ENCODE results near the gene CRELD2. TPM values are rescaled to one million over a fixed set of nuclear protein-coding genes. Genes with fewer than 3 reads are reported as not detected.
A peak's percentile ranks its signal among the peaks of the same experiment; 100 is the strongest.

The CRELD2 gene
- total and polyA plus RNA-seq, 2 of the 13 experiments (the other 11 are each of a cell fraction or from before 2014, with no cell fraction given) = 17.2 to 44.7 TPM

DNA sequence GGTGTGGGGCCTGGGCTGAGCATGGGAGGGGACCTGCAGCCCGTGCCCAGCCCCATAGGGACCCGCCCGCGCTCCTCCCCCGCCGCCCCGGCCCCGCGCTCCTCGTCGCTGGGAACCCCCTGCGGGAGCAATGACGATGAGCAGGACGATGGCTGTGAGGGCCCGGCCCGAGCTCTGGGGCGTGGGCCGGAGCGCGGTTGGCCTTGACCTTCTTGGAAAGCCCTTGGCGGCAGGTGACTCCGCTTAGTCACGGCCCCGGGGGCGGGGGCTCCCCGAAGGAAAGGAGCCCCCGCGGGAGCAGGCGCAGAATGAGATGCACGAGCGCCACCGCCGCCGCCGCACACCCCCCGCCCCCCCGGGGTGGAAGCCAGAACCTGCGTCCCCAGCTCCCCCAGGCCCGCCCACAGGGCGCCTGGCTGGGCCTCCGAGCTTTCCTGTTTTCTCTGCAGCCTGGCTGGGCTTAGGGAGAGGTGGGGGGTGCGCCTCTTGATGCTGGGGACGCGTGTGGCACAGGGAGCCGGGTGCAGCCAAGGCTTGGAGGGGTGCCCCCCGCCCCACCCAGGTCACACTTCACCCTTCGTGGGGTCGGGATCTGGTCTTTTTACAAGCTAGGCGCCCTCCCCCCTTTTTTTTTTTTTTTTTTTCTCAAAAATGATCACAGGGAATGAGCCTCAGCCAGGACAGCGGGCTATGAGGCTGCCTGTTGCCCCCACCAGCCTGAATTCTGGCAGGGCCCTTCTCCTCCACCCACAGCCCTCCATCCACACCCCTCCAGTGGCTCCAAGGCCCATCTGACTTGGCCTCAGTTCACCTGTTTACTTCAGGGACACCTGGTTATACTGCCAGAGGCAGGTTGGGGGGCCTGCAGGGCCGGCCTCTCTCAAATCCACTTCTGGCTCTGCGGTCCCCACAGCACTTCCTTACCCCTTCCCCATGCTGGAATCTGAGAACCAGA is 17.9 kb downstream of the CRELD2 start (continued):
- TF ChIP-seq, protein P1, sequence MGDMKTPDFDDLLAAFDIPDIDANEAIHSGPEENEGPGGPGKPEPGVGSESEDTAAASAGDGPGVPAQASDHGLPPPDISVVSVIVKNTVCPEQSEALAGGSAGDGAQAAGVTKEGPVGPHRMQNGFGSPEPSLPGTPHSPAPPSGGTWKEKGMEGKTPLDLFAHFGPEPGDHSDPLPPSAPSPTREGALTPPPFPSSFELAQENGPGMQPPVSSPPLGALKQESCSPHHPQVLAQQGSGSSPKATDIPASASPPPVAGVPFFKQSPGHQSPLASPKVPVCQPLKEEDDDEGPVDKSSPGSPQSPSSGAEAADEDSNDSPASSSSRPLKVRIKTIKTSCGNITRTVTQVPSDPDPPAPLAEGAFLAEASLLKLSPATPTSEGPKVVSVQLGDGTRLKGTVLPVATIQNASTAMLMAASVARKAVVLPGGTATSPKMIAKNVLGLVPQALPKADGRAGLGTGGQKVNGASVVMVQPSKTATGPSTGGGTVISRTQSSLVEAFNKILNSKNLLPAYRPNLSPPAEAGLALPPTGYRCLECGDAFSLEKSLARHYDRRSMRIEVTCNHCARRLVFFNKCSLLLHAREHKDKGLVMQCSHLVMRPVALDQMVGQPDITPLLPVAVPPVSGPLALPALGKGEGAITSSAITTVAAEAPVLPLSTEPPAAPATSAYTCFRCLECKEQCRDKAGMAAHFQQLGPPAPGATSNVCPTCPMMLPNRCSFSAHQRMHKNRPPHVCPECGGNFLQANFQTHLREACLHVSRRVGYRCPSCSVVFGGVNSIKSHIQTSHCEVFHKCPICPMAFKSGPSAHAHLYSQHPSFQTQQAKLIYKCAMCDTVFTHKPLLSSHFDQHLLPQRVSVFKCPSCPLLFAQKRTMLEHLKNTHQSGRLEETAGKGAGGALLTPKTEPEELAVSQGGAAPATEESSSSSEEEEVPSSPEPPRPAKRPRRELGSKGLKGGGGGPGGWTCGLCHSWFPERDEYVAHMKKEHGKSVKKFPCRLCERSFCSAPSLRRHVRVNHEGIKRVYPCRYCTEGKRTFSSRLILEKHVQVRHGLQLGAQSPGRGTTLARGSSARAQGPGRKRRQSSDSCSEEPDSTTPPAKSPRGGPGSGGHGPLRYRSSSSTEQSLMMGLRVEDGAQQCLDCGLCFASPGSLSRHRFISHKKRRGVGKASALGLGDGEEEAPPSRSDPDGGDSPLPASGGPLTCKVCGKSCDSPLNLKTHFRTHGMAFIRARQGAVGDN (CRISPR knock-in tag; IDR thresholded peaks at IDR 0.05) = peak; percentile 76
- TF ChIP-seq PHF5A (CRISPR knock-in tag; IDR thresholded peaks at IDR 0.05; ENCODE audit: low read depth, unreplicated experiment) (no peak), KDM1A (CRISPR knock-in tag; IDR thresholded peaks at IDR 0.05) (no peak), SALL1 (CRISPR knock-in tag; IDR thresholded peaks at IDR 0.05) (peak; percentile 68), YEATS2 (CRISPR knock-in tag; IDR thresholded peaks at IDR 0.05; ENCODE audit: borderline replicate concordance) (peak; percentile 18; the same call in 1 of the 2 replicates), CBX5 (CRISPR knock-in tag; IDR thresholded peaks at IDR 0.05; ENCODE audit: borderline replicate concordance) (peak; percentile 77; the same call in 1 of the 2 replicates), ZNF660 (CRISPR knock-in tag; IDR thresholded peaks at IDR 0.05; ENCODE audit: borderline replicate concordance, low read depth) (no peak), ZSCAN9 (CRISPR knock-in tag; IDR thresholded peaks at IDR 0.05; ENCODE audit: borderline replicate concordance) (0 out of 2 replicates have a peak, but pooled peaks have one; percentile 51), MBNL3 (CRISPR knock-in tag; conservative IDR thresholded peaks at IDR 0.05) (no peak), ZFX (CRISPR knock-in tag; IDR thresholded peaks at IDR 0.05; ENCODE audit: low read depth) (peak; percentile 55), NR2F2 (IDR thresholded peaks at IDR 0.05; ENCODE audit: borderline replicate concordance, low read depth) (peak; percentile 58; the same call in 1 of the 2 replicates), ZNF614 (CRISPR knock-in tag; IDR thresholded peaks at IDR 0.05; ENCODE audit: borderline replicate concordance) (peak; percentile 60; the same call in 1 of the 2 replicates), ASH2L (IDR thresholded peaks at IDR 0.05; ENCODE audit: insufficient read length, low read depth, low read length) (no peak), ZNF883 (CRISPR knock-in tag; IDR thresholded peaks at IDR 0.05; ENCODE audit: not compliant biosample characterization) (no peak), BORCS8-MEF2B (CRISPR knock-in tag; IDR thresholded peaks at IDR 0.05) (no peak), NR2F1 (CRISPR knock-in tag; IDR thresholded peaks at IDR 0.05) (peak; percentile 89 to 92)
- TF ChIP-seq, protein P2, sequence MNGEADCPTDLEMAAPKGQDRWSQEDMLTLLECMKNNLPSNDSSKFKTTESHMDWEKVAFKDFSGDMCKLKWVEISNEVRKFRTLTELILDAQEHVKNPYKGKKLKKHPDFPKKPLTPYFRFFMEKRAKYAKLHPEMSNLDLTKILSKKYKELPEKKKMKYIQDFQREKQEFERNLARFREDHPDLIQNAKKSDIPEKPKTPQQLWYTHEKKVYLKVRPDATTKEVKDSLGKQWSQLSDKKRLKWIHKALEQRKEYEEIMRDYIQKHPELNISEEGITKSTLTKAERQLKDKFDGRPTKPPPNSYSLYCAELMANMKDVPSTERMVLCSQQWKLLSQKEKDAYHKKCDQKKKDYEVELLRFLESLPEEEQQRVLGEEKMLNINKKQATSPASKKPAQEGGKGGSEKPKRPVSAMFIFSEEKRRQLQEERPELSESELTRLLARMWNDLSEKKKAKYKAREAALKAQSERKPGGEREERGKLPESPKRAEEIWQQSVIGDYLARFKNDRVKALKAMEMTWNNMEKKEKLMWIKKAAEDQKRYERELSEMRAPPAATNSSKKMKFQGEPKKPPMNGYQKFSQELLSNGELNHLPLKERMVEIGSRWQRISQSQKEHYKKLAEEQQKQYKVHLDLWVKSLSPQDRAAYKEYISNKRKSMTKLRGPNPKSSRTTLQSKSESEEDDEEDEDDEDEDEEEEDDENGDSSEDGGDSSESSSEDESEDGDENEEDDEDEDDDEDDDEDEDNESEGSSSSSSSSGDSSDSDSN (CRISPR knock-in tag; IDR thresholded peaks at IDR 0.05) = peak; percentile 67
- TF ChIP-seq, protein P3, sequence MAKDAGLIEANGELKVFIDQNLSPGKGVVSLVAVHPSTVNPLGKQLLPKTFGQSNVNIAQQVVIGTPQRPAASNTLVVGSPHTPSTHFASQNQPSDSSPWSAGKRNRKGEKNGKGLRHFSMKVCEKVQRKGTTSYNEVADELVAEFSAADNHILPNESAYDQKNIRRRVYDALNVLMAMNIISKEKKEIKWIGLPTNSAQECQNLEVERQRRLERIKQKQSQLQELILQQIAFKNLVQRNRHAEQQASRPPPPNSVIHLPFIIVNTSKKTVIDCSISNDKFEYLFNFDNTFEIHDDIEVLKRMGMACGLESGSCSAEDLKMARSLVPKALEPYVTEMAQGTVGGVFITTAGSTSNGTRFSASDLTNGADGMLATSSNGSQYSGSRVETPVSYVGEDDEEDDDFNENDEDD (CRISPR knock-in tag; IDR thresholded peaks at IDR 0.05; ENCODE audit: borderline replicate concordance) = peak; percentile 69; the same call in 1 of the 2 replicates

Measured in HepG2 (cell line).